ENCODE measurements around the gene ITK.

- TF ChIP-seq CTCF (IDR thresholded peaks at IDR 0.05) = no peak
- no peak for TF ChIP-seq POLR2A (IDR thresholded peaks at IDR 0.05)
Measured at GRCh38 chr5:157278319-157279037, 97.8 kb downstream of the ITK start.

All from breast epithelium (tissue), 3 donors.